Smooth muscle cell (in vitro differentiated cells): ENCODE data around the gene ICAM5. TPM values are rescaled to one million over a fixed set of nuclear protein-coding genes. Genes with fewer than 3 reads are reported as not detected.
"Not testable (repeated sequence)": the region's sequence is repeated elsewhere in the genome, so short reads cannot be mapped to it uniquely, and the experiment has no call there.

Experiments used
- DNase-seq: peaks from one replicate; lab custom pipeline; 2025; ENCODE audit not compliant: unreplicated experiment; lab: John Stamatoyannopoulos, UW
- H2AFZ ChIP-seq: fragments of 200-600 bp; sonication (generic); 2 replicates; pipeline ENCODE4 v1.6.0; 2016; ENCODE audit warnings: antibody characterized with exemption, low read depth, mild to moderate bottlenecking
- H3F3A ChIP-seq: fragments of 200-600 bp; sonication (generic); 2 replicates; pipeline ENCODE4 v1.6.0; 2017; ENCODE audit warnings: antibody characterized with exemption, low read depth
- H3K27ac ChIP-seq: fragments of 200-600 bp; sonication (generic); 2 replicates; pipeline ENCODE4 v1.5.1; 2016; ENCODE audit warnings: low read depth, mild to moderate bottlenecking
- H3K27me3 ChIP-seq: fragments of 200-600 bp; sonication (generic); 2 replicates; pipeline ENCODE4 v1.6.1; 2016; ENCODE audit warnings: low read depth, mild to moderate bottlenecking
- H3K36me3 ChIP-seq: fragments of 200-600 bp; sonication (generic); 2 replicates; pipeline ENCODE4 v1.5.1; 2016; ENCODE audit warnings: low read depth
- H3K4me1 ChIP-seq: fragments of 200-600 bp; sonication (generic); 2 replicates; pipeline ENCODE4 v1.5.1; 2016; ENCODE audit warnings: low read depth
- H3K4me2 ChIP-seq: fragments of 200-600 bp; sonication (generic); 2 replicates; pipeline ENCODE4 v1.6.0; 2016; ENCODE audit warnings: mild to moderate bottlenecking
- H3K4me3 ChIP-seq: fragments of 200-600 bp; sonication (generic); 2 replicates; pipeline ENCODE4 v1.5.1; 2016; ENCODE audit warnings: mild to moderate bottlenecking
- H3K79me2 ChIP-seq: fragments of 200-600 bp; sonication (generic); 2 replicates; pipeline ENCODE4 v1.6.0; 2016; ENCODE audit warnings: low read depth, mild to moderate bottlenecking
- H3K9ac ChIP-seq: fragments of 200-600 bp; sonication (generic); 2 replicates; pipeline ENCODE4 v1.6.0; 2016; ENCODE audit warnings: low read depth
- H3K9me3 ChIP-seq: fragments of 200-600 bp; sonication (generic); replicated peaks from 2 replicates; pipeline ENCODE4 v1.5.1; 2016; ENCODE audit warnings: low read depth
- H4K20me1 ChIP-seq: fragments of 200-600 bp; sonication (generic); 2 replicates; pipeline ENCODE4 v1.6.0; 2016; ENCODE audit warnings: low read depth
- CTCF ChIP-seq: fragments of 200-600 bp; sonication (generic); IDR thresholded peaks from 2 replicates; pipeline ENCODE4 v1.5.1; 2017; ENCODE audit warnings: borderline replicate concordance, mild to moderate bottlenecking, antibody characterized with exemption; ENCODE audit not compliant: insufficient read depth, poor library complexity, severe bottlenecking
- WGBS: methylation state at CpG from one replicate; pipeline ENCODE4 v1.1.7; 2016; ENCODE audit warnings: low lambda C conversion rate; 5-methylcytosine and 5-hydroxymethylcytosine counted together
- polyA plus RNA-seq: library from polyadenylated mRNA; unstranded; fragments of >200 nt; fragmentation: Nextera tagmentation; extraction: Ambion mirVana; gene quantifications from 2 replicates; pipeline ENCODE4 v1.2.1, GENCODE V29; 2016
- total RNA-seq: library from RNA; depleted of rRNA; stranded (reverse); fragments of >200 nt; gene quantifications from 2 replicates; pipeline ENCODE4 v1.2.3, GENCODE V29; 2014

The ICAM5 gene
- total and polyA plus RNA-seq, 2 experiments from 2014 or later, result 4.0 to 4.4 TPM

- Histone ChIP-seq H3K79me2 (peaks cover 24% of the 10 kb centered on the region), H4K20me1 (peaks cover 22% of the 10 kb centered on the region), H3K9me3 (no peaks in the 10 kb centered on the region), H3K36me3 (no peaks in the 10 kb centered on the region), H3K4me3 (peak overlapping the region; percentile 92), H2AFZ (no peak overlapping the region), H3K4me1 (peaks cover 8% of the 10 kb centered on the region), H3K27ac (no peak overlapping the region), H3F3A (no peaks in the 10 kb centered on the region), H3K9ac (no peak overlapping the region), H3K27me3 (no peaks in the 10 kb centered on the region), H3K4me2 (peak overlapping the region; percentile 91)
- 76% methylated on average over 26 of the region's 26 CpGs for WGBS
- no peak for TF ChIP-seq CTCF
- DNase-seq, result no peak
Measured at GRCh38 chr19:10335352-10335985, 45.7 kb downstream of the ICAM5 start.

GRCh38 chr19:10336725-10337124 lies 47.0 kb downstream of the ICAM5 start:
- not testable (repeated sequence) for H3K4me3 ChIP-seq, H3K27me3 ChIP-seq, H2AFZ ChIP-seq, H3K4me1 ChIP-seq, H3K9ac ChIP-seq, H3K27ac ChIP-seq, H3F3A ChIP-seq, H3K4me2 ChIP-seq, DNase-seq, H3K9me3 ChIP-seq, H3K36me3 ChIP-seq
- Histone ChIP-seq H3K79me2 (peaks cover 15% of the 10 kb centered on the region), H4K20me1 (peaks cover 13% of the 10 kb centered on the region)
- 78% methylated on average over 9 of the region's 9 CpGs for WGBS

- Histone ChIP-seq H3K4me1 (no peaks in the 10 kb centered on the region), H3K4me2 (no peak overlapping the region), H3K27ac (no peak overlapping the region), H3K36me3 (no peaks in the 10 kb centered on the region), H3F3A (no peaks in the 10 kb centered on the region), H2AFZ (no peak overlapping the region), H3K9ac (no peak overlapping the region), H3K9me3 (no peaks in the 10 kb centered on the region), H3K4me3 (no peak overlapping the region), H3K27me3 (no peaks in the 10 kb centered on the region), H4K20me1 (no peaks in the 10 kb centered on the region), H3K79me2 (no peaks in the 10 kb centered on the region)
- no peak for TF ChIP-seq CTCF
- DNase-seq, result no peak
- 85% methylated on average over 6 of the region's 6 CpGs for WGBS
Measured at GRCh38 chr19:10338940-10339339, 49.2 kb downstream of the ICAM5 start.

GRCh38 chr19:10339380-10339960 lies 49.7 kb downstream of the ICAM5 start, which contains the start of gene ICAM3:
Gene ICAM3 (minus strand): TSS chr19:10339624. CDS start chr19:10339614, 10 bp downstream.
- no peaks in the 10 kb centered on the region for H3K36me3 ChIP-seq
- H3K4me1 ChIP-seq, result no peaks in the 10 kb centered on the region
- no peak within 1 kb of the TSS for H3K27ac ChIP-seq
- no peak for DNase-seq
- no peak within 1 kb of the TSS for H3K4me3 ChIP-seq
- TF ChIP-seq CTCF, result no peak
- no peak within 1 kb of the TSS for H2AFZ ChIP-seq
- no peaks in the 10 kb centered on the region for H3K9me3 ChIP-seq
- WGBS, result 68% methylated on average over 13 of the region's 14 CpGs
- no peak within 1 kb of the TSS for H3K9ac ChIP-seq
- no peaks in the 10 kb centered on the region for H4K20me1 ChIP-seq
- no peak within 1 kb of the TSS for H3K4me2 ChIP-seq
- no peaks in the 10 kb centered on the region for H3K79me2 ChIP-seq
- H3F3A ChIP-seq, result no peaks in the 10 kb centered on the region
- H3K27me3 ChIP-seq, result no peaks in the 10 kb centered on the region
